Measurements from ENCODE around the gene RASGRP3. TPM values are rescaled to one million over a fixed set of nuclear protein-coding genes. Genes with fewer than 3 reads are reported as not detected.

Gene RASGRP3
- total RNA-seq, 2 donors from 2014 or later = 10.9 to 13.8 TPM

- no peak for DNase-seq (ENCODE audit: low spot score)
- intact Hi-C loops (cut with DNase I) = no loop called here
Measured at GRCh38 chr2:33603416-33603815, 127.0 kb downstream of the RASGRP3 start.

GRCh38 chr2:33605056-33605455 lies 128.6 kb downstream of the RASGRP3 start:
- DNase-seq (ENCODE audit: low spot score) = no peak
- intact Hi-C loops (cut with DNase I) = no loop called here

DNA sequence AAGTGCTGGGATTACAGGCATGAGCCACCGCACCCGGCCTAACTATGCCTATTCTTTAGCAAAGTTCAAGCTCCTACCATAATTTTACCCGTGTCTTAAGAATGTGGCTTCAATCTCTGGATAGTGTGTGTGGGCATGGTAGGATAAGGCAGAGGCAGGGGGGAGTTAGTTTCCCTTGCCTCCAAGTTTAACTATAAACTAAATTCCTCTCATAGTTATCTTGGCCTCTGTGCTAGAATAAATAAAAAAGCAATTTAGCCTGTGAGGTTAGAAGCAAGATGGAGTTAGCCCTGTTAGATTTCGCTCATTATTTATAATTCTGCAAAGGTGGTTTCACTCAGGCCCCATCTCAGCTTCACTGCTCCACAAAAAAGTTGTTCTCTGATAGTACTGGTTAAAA lies 129.7 kb downstream of the RASGRP3 start:
- intact Hi-C loops (cut with DNase I) = no loop called here
- no peak for DNase-seq (ENCODE audit: low spot score)

DNA sequence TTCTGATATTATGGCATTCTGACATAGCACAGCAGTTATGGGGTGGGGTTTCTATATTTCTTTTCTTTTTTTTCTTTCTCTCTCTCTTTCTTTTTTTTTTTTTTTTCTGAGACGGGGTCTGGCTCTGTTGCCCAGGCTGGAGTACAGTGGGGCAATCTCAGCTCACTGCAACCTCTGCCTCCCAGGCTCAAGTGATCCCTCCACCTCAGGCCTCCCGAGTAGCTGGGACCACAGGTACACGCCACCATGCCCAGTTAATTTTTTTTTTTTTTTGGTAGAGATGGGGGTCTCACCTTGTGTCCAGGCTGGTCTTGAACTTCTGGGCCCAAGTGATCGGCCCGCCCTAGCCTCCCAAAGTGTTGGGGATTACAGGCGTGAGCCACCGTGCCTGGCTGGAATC lies 130.2 kb downstream of the RASGRP3 start:
- no peak for DNase-seq (ENCODE audit: low spot score)
- intact Hi-C loops (cut with DNase I) = no loop called here

- DNase-seq (ENCODE audit: low spot score) = no peak
- intact Hi-C loops (cut with DNase I) = no loop called here
Measured at GRCh38 chr2:33607251-33607721, 130.8 kb downstream of the RASGRP3 start.

- intact Hi-C loops (cut with DNase I) = no loop called here
- no peak for DNase-seq (ENCODE audit: low spot score)
Measured at GRCh38 chr2:33607905-33608304, 131.5 kb downstream of the RASGRP3 start.

DNA sequence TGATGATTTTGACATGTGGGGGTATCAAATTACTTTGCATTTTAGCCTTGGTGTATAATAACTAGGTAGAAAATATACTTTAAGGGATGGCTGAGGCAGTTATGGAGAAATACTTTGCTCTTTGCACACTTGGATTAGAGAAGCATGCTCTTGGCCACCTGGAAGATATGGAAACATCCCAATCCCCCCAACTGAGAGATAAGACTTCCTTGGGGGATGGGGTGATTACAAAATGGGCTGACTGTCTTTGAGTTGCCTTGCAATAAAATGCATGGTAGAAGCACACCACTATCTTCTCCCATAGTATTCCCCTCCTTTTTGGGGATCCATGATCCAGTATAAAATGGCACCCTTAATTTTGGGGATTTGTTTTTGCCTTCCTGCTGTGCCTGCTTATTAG lies 137.7 kb downstream of the RASGRP3 start:
- no peak for DNase-seq (ENCODE audit: low spot score)
- intact Hi-C loops (cut with DNase I) = no loop called here

Other genes with a start within 250 kb of the RASGRP3 start
- gene FAM98A, start 122.7 kb downstream of the RASGRP3 start, total RNA-seq = 10 to 100 TPM; 41.3 to 50.3 TPM